Activated CD4-positive, alpha-beta T cell treated with anti-CD3 and anti-CD28 coated beads for 24 hours (primary cell): ENCODE results near the gene TCF7L1.
"Not testable (repeated sequence)": the region's sequence is repeated elsewhere in the genome, so short reads cannot be mapped to it uniquely, and the experiment has no call there.

Experiments
- DNase-seq, 2 donors: peaks; one replicate each; pipeline ENCODE4 v3.0.0-alpha.2; 2020; ENCODE audit warnings: low read depth in 2 of 2

The TCF7L1 gene

GRCh38 chr2:85183076-85183475, 49.9 kb downstream of the TCF7L1 start:
- no peak for DNase-seq

- no peak for DNase-seq
Measured at GRCh38 chr2:85183479-85183878, 50.3 kb downstream of the TCF7L1 start.

GRCh38 chr2:85184231-85184630, 51.0 kb downstream of the TCF7L1 start:
- no peak for DNase-seq

GRCh38 chr2:85184990-85185389, 51.8 kb downstream of the TCF7L1 start:
- DNase-seq, result no peak

- DNase-seq, result no peak
Measured at GRCh38 chr2:85185431-85185940, 52.3 kb downstream of the TCF7L1 start.

- no peak for DNase-seq
Measured at GRCh38 chr2:85187069-85187468, 53.9 kb downstream of the TCF7L1 start.

- no peak for DNase-seq
Measured at GRCh38 chr2:85188852-85189251, 55.7 kb downstream of the TCF7L1 start.

- DNase-seq, result no peak
Measured at GRCh38 chr2:85189606-85190270, 56.5 kb downstream of the TCF7L1 start.

- no peak for DNase-seq
Measured at GRCh38 chr2:85191157-85191556, 58.0 kb downstream of the TCF7L1 start.

GRCh38 chr2:85194780-85195480, 61.7 kb downstream of the TCF7L1 start:
- DNase-seq, result no peak

- no peak for DNase-seq
Measured at GRCh38 chr2:85195956-85196355, 62.8 kb downstream of the TCF7L1 start.

- no peak for DNase-seq
Measured at GRCh38 chr2:85199698-85200097, 66.5 kb downstream of the TCF7L1 start.

GRCh38 chr2:85209887-85210286, 76.7 kb downstream of the TCF7L1 start:
- no peak for DNase-seq

GRCh38 chr2:85210511-85210910, 77.3 kb downstream of the TCF7L1 start:
- no peak for DNase-seq

- not testable (repeated sequence) for DNase-seq
Measured at GRCh38 chr2:85211606-85212005, 78.4 kb downstream of the TCF7L1 start.

GRCh38 chr2:85212841-85213240, 79.6 kb downstream of the TCF7L1 start:
- no peak for DNase-seq

- DNase-seq, result no peak
Measured at GRCh38 chr2:85213404-85213803, 80.2 kb downstream of the TCF7L1 start.

GRCh38 chr2:85213901-85214512, 80.8 kb downstream of the TCF7L1 start:
- DNase-seq, result no peak

- no peak for DNase-seq
Measured at GRCh38 chr2:85215081-85215447, 81.9 kb downstream of the TCF7L1 start.

GRCh38 chr2:85215448-85216401, 82.5 kb downstream of the TCF7L1 start:
- no peak for DNase-seq

- no peak for DNase-seq
Measured at GRCh38 chr2:85216927-85217326, 83.7 kb downstream of the TCF7L1 start.
